Vagina (tissue), 2 donors: ENCODE results near the gene RALGAPA1. TPM values are rescaled to one million over a fixed set of nuclear protein-coding genes. Genes with fewer than 3 reads are reported as not detected.

ENCODE experiments used
- DNase-seq, 2 donors: peaks; one replicate each; pipeline ENCODE4 v3.0.0-alpha.2; 2017; ENCODE audit errors: extremely low spot score in 2 of 2
- H3K27ac ChIP-seq: fragments of 200-600 bp; sonication (generic); one replicate; pipeline ENCODE4 v1.5.1; 2019
- H3K27me3 ChIP-seq: fragments of 200-600 bp; sonication (generic); one replicate; pipeline ENCODE4 v1.5.1; 2019
- H3K36me3 ChIP-seq, 2 donors: fragments of 200-600 bp; sonication (generic); one replicate each; pipeline ENCODE4 v1.5.1; 2017 to 2019
- H3K4me1 ChIP-seq: fragments of 200-600 bp; sonication (generic); one replicate; pipeline ENCODE4 v1.5.1; 2019
- H3K4me3 ChIP-seq, 2 donors: fragments of 200-600 bp; sonication (generic); 1 replicate in 1 of 2; 2 replicates in 1 of 2; pipeline ENCODE4 v1.5.1; 2016 to 2019
- H3K9me3 ChIP-seq: fragments of 200-600 bp; sonication (generic); one replicate; pipeline ENCODE4 v1.5.1; 2019
- CTCF ChIP-seq, 3 experiments: fragments of 450-650 bp in 2 of 3; fragments of 200-600 bp in 1 of 3; sonication (generic) in 1 of 3; IDR thresholded peaks; one replicate each; pipeline ENCODE4 v1.5.1; 2017 to 2019; ENCODE audit warnings: antibody characterized with exemption in 3 of 3, mild to moderate bottlenecking in 2 of 3, moderate library complexity in 2 of 3
- POLR2A ChIP-seq, 2 donors: fragments of 450-650 bp; IDR thresholded peaks; one replicate each; pipeline ENCODE4 v1.6.1; 2017; ENCODE audit warnings: antibody characterized with exemption in 2 of 2, mild to moderate bottlenecking in 2 of 2, moderate library complexity in 2 of 2
- POLR2AphosphoS5 ChIP-seq, 2 donors: sonication (generic); formaldehyde crosslinking; IDR thresholded peaks; one replicate each; pipeline ENCODE4 v1.9.0; 2017; ENCODE audit warnings: antibody characterized with exemption in 2 of 2, mild to moderate bottlenecking in 2 of 2, low read depth in 1 of 2; ENCODE audit not compliant: insufficient read depth in 1 of 2
- intact Hi-C: fragments of 100-400 bp; cut with DNase I; formaldehyde crosslinking; loops from one replicate; pipeline ENCODE4 v1.15.1; 2023
- small RNA-seq: library from RNA; depleted of rRNA; stranded (forward); fragments of <200 nt; gene quantifications from one replicate; pipeline ENCODE3, GENCODE V24; 2016
- total RNA-seq: library from RNA; depleted of rRNA; stranded (reverse); fragments of >200 nt; gene quantifications from one replicate; pipeline ENCODE4 v1.2.3, GENCODE V29; 2016

Gene RALGAPA1
- total RNA-seq, 1 donor from 2014 or later = 77.8 TPM

GRCh38 chr14:35503646-35504045 lies 305.4 kb downstream of the RALGAPA1 start:
- TF ChIP-seq CTCF (IDR thresholded peaks at IDR 0.05) = no peak
- no peak for TF ChIP-seq POLR2A (IDR thresholded peaks at IDR 0.05)
- TF ChIP-seq POLR2AphosphoS5 (IDR thresholded peaks at IDR 0.05; ENCODE audit: insufficient read depth in 1 of 2, low read depth in 1 of 2) = no peak
- H3K36me3 ChIP-seq = no peaks in the 10 kb centered on the region
- no peak overlapping the region for H3K27ac ChIP-seq
- H3K4me3 ChIP-seq = no peak overlapping the region
- H3K9me3 ChIP-seq = no peaks in the 10 kb centered on the region
- H3K4me1 ChIP-seq = no peaks in the 10 kb centered on the region
- H3K27me3 ChIP-seq = no peaks in the 10 kb centered on the region
- no peak for DNase-seq
- intact Hi-C loops = no loop called here

GRCh38 chr14:35499180-35499579 lies 309.9 kb downstream of the RALGAPA1 start:
- intact Hi-C loops = no loop called here
- Histone ChIP-seq H3K27me3 (no peaks in the 10 kb centered on the region), H3K9me3 (no peaks in the 10 kb centered on the region), H3K4me3 (no peak overlapping the region), H3K4me1 (no peaks in the 10 kb centered on the region), H3K36me3 (no peaks in the 10 kb centered on the region), H3K27ac (no peak overlapping the region)
- DNase-seq = no peak
- TF ChIP-seq POLR2A (IDR thresholded peaks at IDR 0.05) (no peak), CTCF (IDR thresholded peaks at IDR 0.05) (no peak), POLR2AphosphoS5 (IDR thresholded peaks at IDR 0.05; ENCODE audit: insufficient read depth in 1 of 2, low read depth in 1 of 2) (no peak)

- TF ChIP-seq POLR2AphosphoS5 (IDR thresholded peaks at IDR 0.05; ENCODE audit: insufficient read depth in 1 of 2, low read depth in 1 of 2) (no peak), CTCF (IDR thresholded peaks at IDR 0.05) (no peak), POLR2A (IDR thresholded peaks at IDR 0.05) (no peak)
- Histone ChIP-seq H3K27ac (no peak overlapping the region), H3K4me1 (no peaks in the 10 kb centered on the region), H3K36me3 (no peaks in the 10 kb centered on the region), H3K4me3 (no peak overlapping the region), H3K27me3 (no peaks in the 10 kb centered on the region), H3K9me3 (no peaks in the 10 kb centered on the region)
- intact Hi-C loops = no loop called here
- no peak for DNase-seq
Observed at GRCh38 chr14:35495278-35495677, 313.8 kb downstream of the RALGAPA1 start.

- DNase-seq = no peak
- TF ChIP-seq CTCF (IDR thresholded peaks at IDR 0.05) (no peak), POLR2AphosphoS5 (IDR thresholded peaks at IDR 0.05; ENCODE audit: insufficient read depth in 1 of 2, low read depth in 1 of 2) (no peak)
- no peaks in the 10 kb centered on the region for H3K9me3 ChIP-seq
- no peak overlapping the region for H3K4me3 ChIP-seq
- H3K27ac ChIP-seq = no peak overlapping the region
- no peaks in the 10 kb centered on the region for H3K4me1 ChIP-seq
- H3K36me3 ChIP-seq = no peaks in the 10 kb centered on the region
- intact Hi-C loops = no loop called here
- no peaks in the 10 kb centered on the region for H3K27me3 ChIP-seq
Observed at GRCh38 chr14:35492569-35493014, 316.5 kb downstream of the RALGAPA1 start.

Small RNA genes within 50 kb of the gene (small RNA-seq; reads per million reads assigned to genes)
- not detected for gene RF00322

Other genes starting within 250 kb of the RALGAPA1 start
- 9.6 TPM for gene BRMS1L, start 17.0 kb upstream of the RALGAPA1 start, total RNA-seq